Esophagus squamous epithelium (tissue), 5 donors: ENCODE measurements around the gene SMAD3. TPM values are rescaled to one million over a fixed set of nuclear protein-coding genes. Genes with fewer than 3 reads are reported as not detected.

ENCODE experiments used
- DNase-seq: peaks from one replicate; lab custom pipeline; 2025; lab: John Stamatoyannopoulos, UW
- H3K27ac ChIP-seq, 4 donors: fragments of 200-600 bp; sonication (generic); one replicate each; pipeline ENCODE4 v1.5.1; 2016 to 2019; ENCODE audit warnings: mild to moderate bottlenecking in 1 of 4
- H3K27me3 ChIP-seq, 4 donors: fragments of 200-600 bp; sonication (generic); 1 replicate in 3 of 4; 2 replicates in 1 of 4; pipeline versions ENCODE4 v1.5.1 to v1.6.0; 2017 to 2021; ENCODE audit warnings: antibody characterized with exemption in 1 of 4
- H3K36me3 ChIP-seq, 3 donors: fragments of 200-600 bp; sonication (generic); one replicate each; pipeline ENCODE4 v1.5.1; 2016 to 2019
- H3K4me1 ChIP-seq, 3 donors: fragments of 200-600 bp; sonication (generic); one replicate each; pipeline ENCODE4 v1.5.1; 2017 to 2019
- H3K4me3 ChIP-seq, 4 donors: fragments of 200-600 bp; sonication (generic); 1 replicate in 3 of 4; 2 replicates in 1 of 4; pipeline ENCODE4 v1.5.1; 2016 to 2019; ENCODE audit warnings: mild to moderate bottlenecking in 2 of 4, moderate library complexity in 1 of 4
- H3K9me3 ChIP-seq, 3 donors: fragments of 200-600 bp; sonication (generic); one replicate each; pipeline ENCODE4 v1.5.1; 2016 to 2019
- CTCF ChIP-seq, 6 experiments: fragments of 450-650 bp in 4 of 6; fragments of 200-600 bp in 2 of 6; sonication (generic) in 2 of 6; IDR thresholded peaks; one replicate each; pipeline ENCODE4 v1.5.1; 2016 to 2019; ENCODE audit warnings: antibody characterized with exemption in 6 of 6, mild to moderate bottlenecking in 4 of 6, moderate library complexity in 4 of 6
- POLR2A ChIP-seq, 4 donors: fragments of 450-650 bp; IDR thresholded peaks; one replicate each; pipeline ENCODE4 v1.6.1; 2017; ENCODE audit warnings: antibody characterized with exemption in 4 of 4, mild to moderate bottlenecking in 4 of 4, moderate library complexity in 3 of 4
- WGBS, 2 donors: methylation state at CpG; one replicate each; pipeline ENCODE4 v1.1.5; 2018; 5-methylcytosine and 5-hydroxymethylcytosine counted together
- intact Hi-C: fragments of 100-400 bp; cut with DNase I; formaldehyde crosslinking; loops from one replicate; pipeline ENCODE4 v1.15.0; 2022
- total RNA-seq, 4 donors: library from RNA; depleted of rRNA; stranded (reverse); fragments of >200 nt; gene quantifications; one replicate each; pipeline ENCODE4 v1.1.0, GENCODE V29; 2016
- donor health status: DM: yes; HTN: yes; CAD: no.

The SMAD3 gene
- total RNA-seq, 4 donors from 2014 or later = 70.8 to 134 (median 105) TPM

GRCh38 chr15:67177752-67178151, 112.3 kb downstream of the SMAD3 start:
- WGBS, 2 donors = 63 to 84% methylated on average over 4 to 6 of the region's 6 CpGs
- TF ChIP-seq POLR2A (IDR thresholded peaks at IDR 0.05) (no peak), CTCF (IDR thresholded peaks at IDR 0.05) (no peak)
- Histone ChIP-seq H3K36me3 (peaks cover 9 to 83% (median 15%) of the 10 kb centered on the region in 3 donors), H3K27me3 (no peaks in the 10 kb centered on the region), H3K4me3 (no peak overlapping the region), H3K27ac (peak overlapping the region in 3 of 4 donors; percentile 65 to 80 (median 73)), H3K9me3 (no peaks in the 10 kb centered on the region), H3K4me1 (peaks cover 32 to 69% (median 47%) of the 10 kb centered on the region in 3 donors)
- no peak for DNase-seq
- intact Hi-C loops = no loop called here

GRCh38 chr15:67178569-67179210, 113.3 kb downstream of the SMAD3 start:
- Histone ChIP-seq H3K36me3 (peaks cover 9 to 80% (median 13%) of the 10 kb centered on the region in 3 donors), H3K4me1 (peaks cover 32 to 70% (median 47%) of the 10 kb centered on the region in 3 donors), H3K27me3 (no peaks in the 10 kb centered on the region), H3K9me3 (no peaks in the 10 kb centered on the region), H3K27ac (peak overlapping the region in 3 of 4 donors; percentile 51 to 80 (median 73)), H3K4me3 (no peak overlapping the region)
- TF ChIP-seq CTCF (IDR thresholded peaks at IDR 0.05) (no peak), POLR2A (IDR thresholded peaks at IDR 0.05) (no peak)
- WGBS, 2 donors = 79 to 85% methylated on average over 10 to 11 of the region's 11 CpGs
- intact Hi-C loops = no loop called here
- no peak for DNase-seq

GRCh38 chr15:67179411-67179995, 114.1 kb downstream of the SMAD3 start:
- WGBS, 2 donors = 86 to 93% methylated on average over 5 to 7 of the region's 9 CpGs
- Histone ChIP-seq H3K4me3 (no peak overlapping the region), H3K27me3 (no peaks in the 10 kb centered on the region), H3K9me3 (no peaks in the 10 kb centered on the region), H3K27ac (peak overlapping the region in 2 of 4 donors; percentile 20 to 51), H3K36me3 (peaks cover 11 to 80% (median 16%) of the 10 kb centered on the region in 3 donors), H3K4me1 (peaks cover 30 to 70% (median 47%) of the 10 kb centered on the region in 3 donors)
- TF ChIP-seq POLR2A (IDR thresholded peaks at IDR 0.05) = no peak
- no peak for TF ChIP-seq CTCF (IDR thresholded peaks at IDR 0.05)
- DNase-seq = no peak
- intact Hi-C loops = no loop called here

GRCh38 chr15:67180035-67180434, 114.6 kb downstream of the SMAD3 start:
- DNase-seq = no peak
- H3K27ac ChIP-seq = no peak overlapping the region
- no peaks in the 10 kb centered on the region for H3K9me3 ChIP-seq
- H3K4me1 ChIP-seq = peaks cover 29 to 70% (median 48%) of the 10 kb centered on the region in 3 donors
- TF ChIP-seq POLR2A (IDR thresholded peaks at IDR 0.05) = no peak
- no peak for TF ChIP-seq CTCF (IDR thresholded peaks at IDR 0.05)
- no peaks in the 10 kb centered on the region for H3K27me3 ChIP-seq
- H3K4me3 ChIP-seq = no peak overlapping the region
- H3K36me3 ChIP-seq = peaks cover 16 to 81% (median 21%) of the 10 kb centered on the region in 3 donors
- intact Hi-C loops = no loop called here
- 84 to 95% methylated on average over 8 to 11 of the region's 11 CpGs for WGBS, 2 donors

GRCh38 chr15:67180514-67181191, 115.3 kb downstream of the SMAD3 start:
- TF ChIP-seq CTCF (IDR thresholded peaks at IDR 0.05) = no peak
- TF ChIP-seq POLR2A (IDR thresholded peaks at IDR 0.05) = no peak
- 92% methylated on average over 7 to 10 of the region's 10 CpGs for WGBS, 2 donors
- Histone ChIP-seq H3K4me3 (no peak overlapping the region), H3K36me3 (peaks cover 21 to 83% (median 25%) of the 10 kb centered on the region in 3 donors), H3K27ac (no peak overlapping the region), H3K9me3 (no peaks in the 10 kb centered on the region), H3K27me3 (no peaks in the 10 kb centered on the region), H3K4me1 (peaks cover 29 to 70% (median 48%) of the 10 kb centered on the region in 3 donors)
- intact Hi-C loops = no loop called here
- no peak for DNase-seq
